MM.1S (cell line): Measurements from ENCODE around the gene NDRG2.

Experiments
- DNase-seq: peaks from one replicate; pipeline ENCODE4 v3.0.0-alpha.2; 2015
- H2AFZ ChIP-seq: fragments of 300-600 bp; sonication (generic); 2 replicates; pipeline ENCODE4 v1.6.0; 2016; ENCODE audit warnings: antibody characterized with exemption, low read length
- H3F3A ChIP-seq: fragments of 300-600 bp; sonication (generic); 2 replicates; pipeline ENCODE4 v1.6.1; 2016; ENCODE audit warnings: mild to moderate bottlenecking, antibody characterized with exemption, low read length, moderate library complexity, mixed read lengths; ENCODE audit not compliant: insufficient read depth
- H3K27ac ChIP-seq: fragments of 300-600 bp; sonication (generic); 2 replicates; pipeline ENCODE4 v1.5.1; 2016; ENCODE audit warnings: mild to moderate bottlenecking, low read length
- H3K27me3 ChIP-seq: fragments of 300-600 bp; sonication (generic); replicated peaks from 2 replicates; pipeline ENCODE4 v1.6.0; 2016; ENCODE audit warnings: low read length; ENCODE audit not compliant: insufficient read depth
- H3K36me3 ChIP-seq: fragments of 300-600 bp; sonication (generic); replicated peaks from 2 replicates; pipeline ENCODE4 v1.6.1; 2016; ENCODE audit warnings: mild to moderate bottlenecking, low read length, mixed read lengths; ENCODE audit not compliant: insufficient read depth
- H3K4me1 ChIP-seq: fragments of 300-600 bp; sonication (generic); 2 replicates; pipeline ENCODE4 v1.6.1; 2016; ENCODE audit warnings: low read length, mixed read lengths
- H3K4me2 ChIP-seq: fragments of 300-600 bp; sonication (generic); 2 replicates; pipeline ENCODE4 v1.6.0; 2016; ENCODE audit warnings: low read depth, low read length
- H3K4me3 ChIP-seq: fragments of 300-600 bp; sonication (generic); 2 replicates; pipeline ENCODE4 v1.5.1; 2016; ENCODE audit warnings: low read length, mixed read lengths
- H3K79me2 ChIP-seq: fragments of 300-600 bp; sonication (generic); 2 replicates; pipeline ENCODE4 v1.6.1; 2016; ENCODE audit warnings: mixed run types, low read length, mixed read lengths
- H3K9ac ChIP-seq: fragments of 300-600 bp; sonication (generic); 2 replicates; pipeline ENCODE4 v1.6.1; 2016; ENCODE audit warnings: low read length, mixed read lengths
- H3K9me2 ChIP-seq: fragments of 300-600 bp; sonication (generic); replicated peaks from 2 replicates; pipeline ENCODE4 v1.6.1; 2016; ENCODE audit warnings: mild to moderate bottlenecking, low read length, mixed read lengths; ENCODE audit not compliant: insufficient read depth
- H3K9me3 ChIP-seq: fragments of 300-600 bp; sonication (generic); replicated peaks from 2 replicates; pipeline ENCODE4 v1.6.1; 2016; ENCODE audit warnings: mild to moderate bottlenecking, low read length, mixed read lengths; ENCODE audit not compliant: insufficient read depth
- H4K20me1 ChIP-seq: fragments of 300-600 bp; sonication (generic); 2 replicates; pipeline ENCODE4 v1.6.1; 2016; ENCODE audit warnings: mild to moderate bottlenecking, low read length, moderate library complexity, mixed read lengths; ENCODE audit not compliant: insufficient read depth
- EZH2 ChIP-seq: fragments of 300-600 bp; sonication (generic); optimal IDR thresholded peaks from 2 replicates; pipeline ENCODE3; 2017; ENCODE audit warnings: low read depth, mild to moderate bottlenecking, antibody characterized with exemption, low read length, mixed read lengths
- EZH2phosphoT487 ChIP-seq: fragments of 300-600 bp; sonication (generic); IDR thresholded peaks from 2 replicates; pipeline ENCODE4 v1.6.1; 2018; ENCODE audit warnings: antibody characterized with exemption, low read length
- TF ChIP-seq, protein P1 (sequence below): fragments of 300-600 bp; sonication (generic); IDR thresholded peaks from 2 replicates; pipeline ENCODE4 v1.5.1; 2016; ENCODE audit warnings: antibody characterized with exemption, low read length, mixed read lengths

NDRG2 gene

GRCh38 chr14:21039585-21040369 is 14.9 kb upstream of the NDRG2 start:
- no peaks in the 10 kb centered on the region for H3K9me3 ChIP-seq
- DNase-seq = peak; percentile 27
- no peak overlapping the region for H3K4me2 ChIP-seq
- no peaks in the 10 kb centered on the region for H3F3A ChIP-seq
- H3K9ac ChIP-seq = no peak overlapping the region
- H3K4me1 ChIP-seq = no peaks in the 10 kb centered on the region
- H3K79me2 ChIP-seq = no peaks in the 10 kb centered on the region
- TF ChIP-seq EZH2phosphoT487 (no peak), EZH2 (no peak)
- TF ChIP-seq, protein P1, sequence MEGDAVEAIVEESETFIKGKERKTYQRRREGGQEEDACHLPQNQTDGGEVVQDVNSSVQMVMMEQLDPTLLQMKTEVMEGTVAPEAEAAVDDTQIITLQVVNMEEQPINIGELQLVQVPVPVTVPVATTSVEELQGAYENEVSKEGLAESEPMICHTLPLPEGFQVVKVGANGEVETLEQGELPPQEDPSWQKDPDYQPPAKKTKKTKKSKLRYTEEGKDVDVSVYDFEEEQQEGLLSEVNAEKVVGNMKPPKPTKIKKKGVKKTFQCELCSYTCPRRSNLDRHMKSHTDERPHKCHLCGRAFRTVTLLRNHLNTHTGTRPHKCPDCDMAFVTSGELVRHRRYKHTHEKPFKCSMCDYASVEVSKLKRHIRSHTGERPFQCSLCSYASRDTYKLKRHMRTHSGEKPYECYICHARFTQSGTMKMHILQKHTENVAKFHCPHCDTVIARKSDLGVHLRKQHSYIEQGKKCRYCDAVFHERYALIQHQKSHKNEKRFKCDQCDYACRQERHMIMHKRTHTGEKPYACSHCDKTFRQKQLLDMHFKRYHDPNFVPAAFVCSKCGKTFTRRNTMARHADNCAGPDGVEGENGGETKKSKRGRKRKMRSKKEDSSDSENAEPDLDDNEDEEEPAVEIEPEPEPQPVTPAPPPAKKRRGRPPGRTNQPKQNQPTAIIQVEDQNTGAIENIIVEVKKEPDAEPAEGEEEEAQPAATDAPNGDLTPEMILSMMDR = peak; percentile 42
- H3K27ac ChIP-seq = no peak overlapping the region
- H2AFZ ChIP-seq = no peak overlapping the region
- H3K4me3 ChIP-seq = no peak overlapping the region
- H3K36me3 ChIP-seq = no peaks in the 10 kb centered on the region
- H3K27me3 ChIP-seq = no peaks in the 10 kb centered on the region
- no peaks in the 10 kb centered on the region for H3K9me2 ChIP-seq
- H4K20me1 ChIP-seq = no peaks in the 10 kb centered on the region

DNA sequence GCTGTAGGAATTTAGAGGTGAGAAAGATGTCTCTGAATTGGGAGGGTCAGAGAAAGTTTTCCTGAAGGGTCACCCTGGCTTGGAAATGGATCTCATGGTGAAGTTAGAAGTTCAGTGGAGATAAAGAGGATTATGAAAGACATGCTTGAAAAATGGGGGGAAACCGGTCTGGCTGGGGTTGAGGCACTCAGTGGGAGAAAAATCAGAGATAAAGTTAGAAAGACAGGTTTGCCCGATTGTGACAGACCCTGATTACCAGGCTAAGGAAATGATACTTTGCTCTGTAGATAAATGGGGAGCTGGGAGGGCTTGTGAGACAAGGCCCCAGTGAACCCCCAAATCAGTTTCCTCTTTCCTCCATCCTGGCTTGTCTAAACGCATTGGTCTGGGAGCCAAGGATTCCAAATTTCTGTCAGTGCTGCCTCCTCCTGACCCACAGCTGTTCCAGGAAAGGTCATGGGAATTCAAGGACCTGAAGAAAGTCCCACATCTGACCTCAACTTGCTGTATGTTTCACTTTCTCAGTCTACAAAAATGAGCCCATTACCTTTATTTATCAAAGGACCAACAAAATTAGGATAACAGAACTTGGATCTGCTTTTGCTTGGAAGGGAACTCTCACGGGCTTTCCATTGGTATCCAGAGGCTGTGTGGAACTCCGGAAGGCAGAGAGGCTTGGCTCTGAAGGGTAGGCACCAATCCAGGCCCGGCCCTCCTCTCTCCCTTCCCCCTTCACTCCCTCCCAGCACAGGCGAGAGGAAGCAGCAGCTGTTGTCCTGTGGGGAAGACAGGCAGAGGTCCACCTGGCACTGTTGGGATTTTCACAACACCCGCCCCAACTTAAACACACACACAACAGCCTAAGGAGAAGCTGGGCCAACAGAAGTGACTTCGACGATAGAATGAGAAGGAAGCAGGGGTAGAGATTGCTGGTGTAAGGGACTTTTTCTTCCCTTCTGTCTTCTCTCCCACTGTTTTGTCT is 13.9 kb upstream of the NDRG2 start:
- TF ChIP-seq EZH2 (no peak), EZH2phosphoT487 (no peak)
- TF ChIP-seq, protein P1 = no peak
- no peak for DNase-seq

GRCh38 chr14:21037156-21037555 is 12.3 kb upstream of the NDRG2 start:
- DNase-seq = no peak
- Histone ChIP-seq H3K4me1 (no peaks in the 10 kb centered on the region), H3K9ac (no peak overlapping the region), H3K9me3 (no peaks in the 10 kb centered on the region), H3K79me2 (no peaks in the 10 kb centered on the region), H4K20me1 (no peaks in the 10 kb centered on the region), H3K4me3 (no peak overlapping the region), H3K9me2 (no peaks in the 10 kb centered on the region), H3K27me3 (no peaks in the 10 kb centered on the region), H3K27ac (no peak overlapping the region), H3K36me3 (no peaks in the 10 kb centered on the region), H3K4me2 (no peak overlapping the region), H3F3A (no peaks in the 10 kb centered on the region), H2AFZ (no peak overlapping the region)
- TF ChIP-seq, protein P1 = no peak
- TF ChIP-seq EZH2phosphoT487 (no peak), EZH2 (no peak)

More for the DNA sequence above, 13.9 kb upstream of the NDRG2 start:
- no peaks in the 10 kb centered on the region for H3K27me3 ChIP-seq
- H3F3A ChIP-seq = no peaks in the 10 kb centered on the region
- H3K9me3 ChIP-seq = no peaks in the 10 kb centered on the region
- no peaks in the 10 kb centered on the region for H3K4me1 ChIP-seq
- H3K4me2 ChIP-seq = no peak overlapping the region
- H3K9me2 ChIP-seq = no peaks in the 10 kb centered on the region
- no peak overlapping the region for H3K9ac ChIP-seq
- no peaks in the 10 kb centered on the region for H3K79me2 ChIP-seq
- no peak overlapping the region for H2AFZ ChIP-seq
- no peak overlapping the region for H3K4me3 ChIP-seq
- no peaks in the 10 kb centered on the region for H3K36me3 ChIP-seq
- no peak overlapping the region for H3K27ac ChIP-seq
- H4K20me1 ChIP-seq = no peaks in the 10 kb centered on the region
